NCI-H1436 (cell line): Measurements from ENCODE around the gene MYD88.
"Not testable (repeated sequence)": the region's sequence is repeated elsewhere in the genome, so short reads cannot be mapped to it uniquely, and the experiment has no call there.

Source experiments
- DNase-seq: peaks from one replicate; lab custom pipeline; 2025; lab: John Stamatoyannopoulos, UW

The MYD88 gene

DNA sequence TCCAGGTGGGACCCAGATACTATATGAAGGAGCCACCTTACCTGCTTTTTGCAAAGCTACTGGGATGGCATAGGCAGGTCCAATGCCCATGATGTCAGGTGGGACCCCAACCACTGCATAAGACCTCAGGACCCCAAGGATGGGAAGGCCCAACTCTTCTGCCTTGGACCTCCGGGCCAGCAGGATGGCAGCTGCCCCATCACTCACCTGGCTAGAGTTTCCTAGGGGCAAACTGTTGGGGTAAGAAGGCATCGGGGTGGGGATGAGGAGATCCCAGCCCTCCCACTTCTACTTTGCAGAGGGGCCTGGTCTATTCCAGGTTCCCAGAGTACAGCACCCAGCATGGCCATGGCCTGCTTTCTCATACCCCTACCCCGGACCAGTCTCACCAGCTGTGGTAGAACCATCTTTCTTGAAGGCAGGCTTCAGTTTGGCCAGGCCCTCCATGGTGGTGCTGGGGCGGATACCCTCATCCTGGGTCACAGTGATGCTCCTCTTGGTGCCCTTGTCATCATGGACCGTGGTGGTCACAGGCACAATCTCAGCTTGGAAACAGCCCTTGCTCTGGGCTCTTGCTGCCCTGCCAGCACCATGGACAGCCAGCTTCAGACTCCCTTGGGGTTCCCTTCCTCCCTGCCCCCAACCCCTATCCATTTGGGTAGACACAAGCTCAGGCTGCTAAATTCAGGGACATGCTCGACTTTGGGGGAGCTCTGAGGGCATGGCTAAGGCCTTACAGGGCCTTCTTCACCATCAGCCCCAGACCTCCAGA lies 12.2 kb upstream of the MYD88 start:
- no peak for DNase-seq

DNA sequence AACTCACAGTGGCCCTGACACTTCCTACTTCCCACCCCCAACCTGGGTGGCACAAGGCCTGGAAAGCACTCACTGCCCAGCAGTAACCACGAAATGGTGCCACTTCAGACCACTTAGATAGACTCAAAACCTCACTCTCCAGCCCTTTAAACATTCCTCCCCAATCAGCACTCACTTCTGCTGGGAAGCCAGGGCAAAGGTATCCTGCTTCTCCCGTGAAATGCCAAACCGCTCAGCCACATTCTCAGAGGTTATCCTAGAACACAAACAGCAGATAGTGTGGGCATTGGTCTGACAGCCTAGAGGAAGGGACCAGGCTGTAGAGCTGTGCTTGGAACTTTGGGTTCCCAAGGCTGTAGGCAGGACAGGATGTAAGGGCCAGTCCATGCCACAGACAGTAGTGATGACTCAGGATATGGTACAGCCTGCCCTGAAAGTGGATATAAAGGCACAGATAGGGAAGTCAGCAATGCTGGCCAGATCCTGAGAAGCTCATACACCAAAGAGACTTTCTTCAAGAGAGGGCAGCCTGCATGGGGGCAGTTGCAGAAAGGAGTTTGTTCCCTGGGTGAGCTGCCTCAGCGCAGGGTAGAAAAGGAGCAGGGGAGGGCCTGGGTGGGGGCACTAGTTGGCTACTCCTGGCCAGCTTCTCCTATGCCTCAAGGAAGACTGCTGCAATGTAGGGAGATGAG lies 10.7 kb upstream of the MYD88 start:
- DNase-seq, result no peak

GRCh38 chr3:38128303-38128655 lies 10.2 kb upstream of the MYD88 start:
- no peak for DNase-seq

DNA sequence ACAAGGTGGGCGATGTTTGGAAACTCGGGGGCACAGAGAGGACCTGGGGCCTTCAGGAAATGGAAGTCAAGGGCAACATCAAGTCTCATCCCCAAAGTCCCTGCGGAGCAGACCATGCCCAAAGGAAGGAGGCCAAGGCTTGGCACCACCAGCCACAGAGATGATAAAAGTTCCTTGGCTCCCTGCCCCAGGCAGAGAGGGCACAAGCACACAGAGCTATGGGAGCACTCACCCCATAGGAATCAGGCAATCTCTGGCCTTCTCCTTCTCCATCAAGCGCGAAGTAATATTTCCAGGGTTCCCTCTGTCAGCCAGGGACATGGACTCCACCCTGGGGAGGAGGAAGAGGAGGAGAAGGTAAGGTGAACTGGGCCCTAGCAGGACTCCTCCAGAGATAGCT lies 9.4 kb upstream of the MYD88 start:
- no peak for DNase-seq

- DNase-seq, result no peak
Measured at GRCh38 chr3:38130631-38131065, 7.8 kb upstream of the MYD88 start.

- no peak for DNase-seq
Measured at GRCh38 chr3:38131621-38132369, 6.7 kb upstream of the MYD88 start.

DNA sequence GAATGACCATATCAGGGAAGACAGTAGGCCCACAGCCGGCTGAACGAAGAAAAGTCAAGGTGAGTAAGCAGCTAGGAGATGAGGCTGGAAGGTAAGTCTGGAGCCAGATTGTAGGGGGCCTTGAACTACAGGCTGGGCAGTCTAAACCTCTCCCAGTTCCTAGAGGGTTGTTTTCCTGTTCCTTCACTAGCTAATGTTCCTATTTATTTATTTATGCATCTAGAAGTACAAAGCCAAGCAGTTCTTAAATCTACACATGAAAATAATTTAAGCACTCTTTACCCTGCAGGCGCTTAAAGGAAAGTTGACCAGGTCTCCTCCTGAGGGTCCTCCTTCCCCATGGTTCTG lies 5.3 kb upstream of the MYD88 start:
- DNase-seq, result no peak

- no peak for DNase-seq
Measured at GRCh38 chr3:38133557-38134405, 4.7 kb upstream of the MYD88 start.

GRCh38 chr3:38134517-38135143 lies 3.8 kb upstream of the MYD88 start:
- not testable (repeated sequence) for DNase-seq

DNA sequence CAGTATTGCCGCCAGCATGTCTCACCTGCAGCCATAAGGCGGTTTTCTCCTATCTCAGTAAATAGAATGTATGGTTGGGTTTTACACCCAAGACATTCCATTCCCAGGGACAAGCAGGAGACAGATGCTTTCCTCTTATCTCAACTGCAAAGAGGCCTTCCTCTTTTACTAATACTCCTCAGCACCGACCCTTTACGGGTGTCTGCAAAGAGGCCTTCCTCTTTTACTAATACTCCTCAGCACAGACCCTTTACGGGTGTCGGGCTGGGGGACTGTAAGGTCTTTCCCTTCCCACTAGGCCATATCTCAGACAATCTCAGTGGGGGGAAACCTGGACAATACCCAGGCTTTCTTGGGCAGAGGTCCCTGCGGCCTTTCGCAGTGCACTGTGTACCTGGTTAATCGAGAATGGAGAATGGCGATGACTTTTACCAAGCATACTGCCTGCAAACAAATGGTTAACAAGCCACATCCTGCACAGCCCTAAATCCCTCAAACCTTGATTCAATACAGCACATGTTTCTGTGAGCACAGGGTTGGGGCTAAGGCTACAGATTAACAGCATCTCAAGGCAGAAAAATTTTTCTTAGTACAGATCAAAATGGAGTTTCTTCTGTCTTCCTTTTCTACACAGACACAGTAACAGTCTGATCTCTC lies 2.7 kb upstream of the MYD88 start:
- not testable (repeated sequence) for DNase-seq

- DNase-seq, result no peak
Measured at GRCh38 chr3:38136393-38136776, 2.1 kb upstream of the MYD88 start.

- peak; percentile 91 for DNase-seq
Measured at GRCh38 chr3:38136777-38137614, 1.5 kb upstream of the MYD88 start, which contains the start of gene ACAA1. Gene ACAA1, minus strand, starts transcription at chr3:38137127. Its CDS starts 92 bp downstream, at chr3:38137035.

- DNase-seq, result no peak
Measured at GRCh38 chr3:38137615-38138348, 679 bp upstream of the MYD88 start.

- DNase-seq, result no peak
Measured at GRCh38 chr3:38139191-38139590, 730 bp downstream of the MYD88 start.

DNA sequence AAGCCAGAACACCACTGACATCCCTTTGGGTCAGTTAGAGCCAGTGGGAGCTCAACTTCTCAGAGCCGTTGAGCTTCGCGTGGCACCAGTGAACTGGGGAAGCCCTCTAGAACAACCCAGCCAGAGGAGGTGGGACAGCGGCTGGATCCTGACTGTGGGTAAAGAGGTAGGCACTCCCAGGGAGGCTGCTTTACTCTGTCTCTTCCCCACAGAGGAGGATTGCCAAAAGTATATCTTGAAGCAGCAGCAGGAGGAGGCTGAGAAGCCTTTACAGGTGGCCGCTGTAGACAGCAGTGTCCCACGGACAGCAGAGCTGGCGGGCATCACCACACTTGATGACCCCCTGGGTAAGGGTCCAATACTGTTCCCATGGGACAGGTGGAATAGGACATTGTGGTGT lies 1.2 kb downstream of the MYD88 start:
- DNase-seq, result no peak

GRCh38 chr3:38140326-38141172 lies 2.1 kb downstream of the MYD88 start:
- DNase-seq, result no peak

- DNase-seq, result no peak
Measured at GRCh38 chr3:38141173-38141951, 2.9 kb downstream of the MYD88 start.

DNA sequence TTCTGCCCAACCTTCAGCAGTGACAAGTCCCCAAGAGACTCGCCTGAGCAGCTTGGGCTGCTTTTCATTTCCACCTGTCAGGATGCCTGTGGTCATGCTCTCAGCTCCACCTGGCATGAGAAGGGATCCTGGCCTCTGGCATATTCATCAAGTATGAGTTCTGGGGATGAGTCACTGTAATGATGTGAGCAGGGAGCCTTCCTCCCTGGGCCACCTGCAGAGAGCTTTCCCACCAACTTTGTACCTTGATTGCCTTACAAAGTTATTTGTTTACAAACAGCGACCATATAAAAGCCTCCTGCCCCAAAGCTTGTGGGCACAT lies 3.5 kb downstream of the MYD88 start:
- DNase-seq, result no peak
